Epithelial cell of proximal tubule (primary cell): Measurements from ENCODE around the gene RPL6. TPM values are rescaled to one million over a fixed set of nuclear protein-coding genes. Genes with fewer than 3 reads are reported as not detected.
A peak's percentile ranks its signal among the peaks of the same experiment; 100 is the strongest.
"Not testable (repeated sequence)": the region's sequence is repeated elsewhere in the genome, so short reads cannot be mapped to it uniquely, and the experiment has no call there.

Experiments used
- DNase-seq: peaks from one replicate; pipeline ENCODE4 v3.0.0-alpha.2; 2011; ENCODE audit warnings: low read depth
- H3K4me3 ChIP-seq: 2 replicates; pipeline ENCODE4 v1.5.1; 2011; ENCODE audit warnings: low read depth, mild to moderate bottlenecking, low read length
- total RNA-seq: library from RNA; depleted of rRNA; stranded (reverse); fragments of >200 nt; gene quantifications from 2 replicates; pipeline ENCODE4 v1.2.3, GENCODE V29; 2015
- TF ChIP-seq, protein P1 (sequence below): conservative IDR thresholded peaks from 2 replicates; pipeline ENCODE4 v1.5.1; 2012; ENCODE audit warnings: low read depth, mild to moderate bottlenecking, low read length

The RPL6 gene
- total RNA-seq: 1,982 and 2,357 TPM in 2 replicates

DNA sequence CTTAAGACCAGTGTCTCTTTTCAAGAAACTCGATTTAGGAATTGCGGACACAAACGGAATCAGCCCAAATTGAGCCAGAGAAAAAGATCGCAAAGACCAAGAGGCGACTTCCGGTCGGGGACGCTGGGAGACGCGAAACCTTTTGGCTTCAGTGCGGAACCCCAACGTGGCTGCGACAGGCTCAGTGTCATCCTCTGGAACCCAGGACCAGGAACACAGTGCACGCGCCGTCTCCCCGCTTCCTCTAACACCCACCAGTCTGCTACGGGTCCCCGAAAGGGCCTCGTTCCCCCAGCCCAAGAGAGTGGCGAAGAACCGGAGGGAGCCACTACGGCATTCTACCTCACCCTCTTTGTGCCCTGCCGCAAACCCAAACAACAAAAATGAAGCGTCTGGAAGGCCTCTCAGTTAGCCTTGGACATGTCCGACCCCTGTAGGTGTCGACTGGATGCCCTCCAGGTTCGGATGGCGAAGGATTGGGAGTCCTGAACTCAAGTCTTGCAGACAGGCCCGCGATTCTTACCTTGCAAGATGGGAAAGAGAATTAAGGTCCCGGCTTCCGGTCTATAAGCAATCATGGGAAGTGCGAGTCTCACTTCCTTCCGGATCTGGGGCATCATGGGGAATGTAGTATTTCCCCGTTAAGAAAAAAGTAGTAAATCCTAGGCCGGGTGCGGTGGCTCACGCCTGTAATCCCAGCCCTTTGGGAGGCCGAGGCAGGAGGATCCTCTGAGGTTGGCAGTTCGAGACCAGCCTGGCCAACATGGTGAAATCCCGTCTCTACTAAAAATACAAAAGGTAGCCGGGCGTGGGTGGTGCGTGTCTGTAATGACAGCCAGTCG lies at the start of gene RPL6:
RPL6 (minus strand) TSS at position 542 of the 842 bp plus-strand sequence. CDS start 949 bp downstream, outside the sequence.
- peak; percentile 73 for DNase-seq
- TF ChIP-seq, protein P1, sequence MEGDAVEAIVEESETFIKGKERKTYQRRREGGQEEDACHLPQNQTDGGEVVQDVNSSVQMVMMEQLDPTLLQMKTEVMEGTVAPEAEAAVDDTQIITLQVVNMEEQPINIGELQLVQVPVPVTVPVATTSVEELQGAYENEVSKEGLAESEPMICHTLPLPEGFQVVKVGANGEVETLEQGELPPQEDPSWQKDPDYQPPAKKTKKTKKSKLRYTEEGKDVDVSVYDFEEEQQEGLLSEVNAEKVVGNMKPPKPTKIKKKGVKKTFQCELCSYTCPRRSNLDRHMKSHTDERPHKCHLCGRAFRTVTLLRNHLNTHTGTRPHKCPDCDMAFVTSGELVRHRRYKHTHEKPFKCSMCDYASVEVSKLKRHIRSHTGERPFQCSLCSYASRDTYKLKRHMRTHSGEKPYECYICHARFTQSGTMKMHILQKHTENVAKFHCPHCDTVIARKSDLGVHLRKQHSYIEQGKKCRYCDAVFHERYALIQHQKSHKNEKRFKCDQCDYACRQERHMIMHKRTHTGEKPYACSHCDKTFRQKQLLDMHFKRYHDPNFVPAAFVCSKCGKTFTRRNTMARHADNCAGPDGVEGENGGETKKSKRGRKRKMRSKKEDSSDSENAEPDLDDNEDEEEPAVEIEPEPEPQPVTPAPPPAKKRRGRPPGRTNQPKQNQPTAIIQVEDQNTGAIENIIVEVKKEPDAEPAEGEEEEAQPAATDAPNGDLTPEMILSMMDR: no peak
- H3K4me3 ChIP-seq: peak within 1 kb of the TSS; percentile 88

DNA sequence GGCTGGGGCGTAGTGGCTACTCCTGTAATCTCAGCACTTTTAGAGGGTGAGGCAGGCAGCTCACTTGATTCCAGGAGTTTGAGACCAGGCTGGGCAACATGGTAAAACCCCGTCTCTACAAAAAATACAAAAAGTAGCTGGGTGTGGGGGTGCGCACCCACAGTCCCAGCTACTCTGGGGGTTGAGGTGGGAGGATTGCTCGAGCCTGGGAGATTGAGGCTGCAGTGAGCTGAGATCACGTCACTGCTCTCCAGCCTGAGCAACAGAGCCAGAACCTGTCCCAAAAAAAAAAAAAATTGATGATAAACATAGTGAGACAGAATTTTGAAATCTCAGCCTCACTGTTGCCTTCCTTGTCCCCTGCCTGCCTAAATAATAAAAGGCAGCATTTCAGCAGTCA lies 49.3 kb upstream of the RPL6 start:
- DNase-seq: no peak
- TF ChIP-seq, protein P1: no peak
- no peak overlapping the region for H3K4me3 ChIP-seq

DNA sequence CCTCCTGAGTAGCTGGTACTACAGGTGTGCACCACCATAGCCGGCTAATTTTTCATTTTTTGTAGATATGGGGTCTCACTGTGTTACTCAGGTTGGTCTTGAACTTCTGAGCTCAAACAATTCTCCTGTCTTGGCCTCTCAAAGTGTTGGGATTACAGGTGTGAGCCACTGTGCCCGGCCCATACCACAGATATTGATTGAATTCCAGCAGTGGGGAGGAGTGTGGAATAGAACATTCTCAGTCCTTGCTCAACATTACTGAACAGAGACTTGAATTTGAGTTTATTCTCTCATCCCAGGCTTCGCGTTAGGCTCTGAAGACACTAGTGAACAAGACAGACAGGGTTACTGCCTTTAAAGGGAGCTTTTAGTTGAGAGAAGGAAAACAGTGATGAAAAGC lies 48.9 kb upstream of the RPL6 start:
- DNase-seq: no peak
- TF ChIP-seq, protein P1: no peak
- no peak overlapping the region for H3K4me3 ChIP-seq

DNA sequence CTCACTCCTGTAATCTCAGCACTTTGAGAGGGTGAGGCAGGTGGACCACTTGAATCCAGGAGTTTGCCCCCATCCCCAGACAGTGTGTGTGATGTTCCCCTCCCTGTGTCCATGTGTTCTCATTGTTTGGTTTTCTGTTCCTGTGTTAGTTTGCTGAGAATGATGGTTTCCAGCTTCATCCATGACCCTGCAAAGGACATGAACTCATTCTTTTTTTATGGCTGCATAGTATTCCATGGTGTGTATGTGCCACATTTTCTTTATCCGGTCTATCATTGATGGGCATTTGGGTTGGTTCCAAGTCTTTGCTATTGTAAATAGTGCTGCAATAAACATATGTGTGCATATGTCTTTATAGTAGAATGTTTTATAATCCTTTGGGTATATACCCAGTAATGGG lies 47.7 kb upstream of the RPL6 start:
- DNase-seq, H3K4me3 ChIP-seq: not testable (repeated sequence)

DNA sequence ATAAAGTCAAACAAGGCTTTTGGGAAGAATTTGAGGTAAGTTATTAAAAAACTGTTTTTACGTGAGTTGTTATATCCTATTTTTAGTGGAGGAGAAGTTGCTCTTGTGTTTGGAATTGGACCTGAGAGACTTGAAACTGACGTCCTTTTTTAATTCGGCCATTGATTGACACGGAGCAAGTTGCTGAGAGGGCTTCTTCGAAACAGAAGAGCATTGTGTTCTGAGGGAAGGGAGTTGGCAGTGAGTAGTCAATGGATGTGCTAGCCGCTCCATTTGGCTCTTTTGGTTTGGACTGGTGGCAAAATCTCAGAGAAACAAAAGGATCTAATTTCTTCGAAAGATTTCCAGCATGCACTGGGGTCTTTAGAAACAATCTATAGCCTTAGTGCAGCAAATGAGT lies 46.6 kb upstream of the RPL6 start:
- DNase-seq: no peak
- TF ChIP-seq, protein P1: no peak
- no peak overlapping the region for H3K4me3 ChIP-seq

DNA sequence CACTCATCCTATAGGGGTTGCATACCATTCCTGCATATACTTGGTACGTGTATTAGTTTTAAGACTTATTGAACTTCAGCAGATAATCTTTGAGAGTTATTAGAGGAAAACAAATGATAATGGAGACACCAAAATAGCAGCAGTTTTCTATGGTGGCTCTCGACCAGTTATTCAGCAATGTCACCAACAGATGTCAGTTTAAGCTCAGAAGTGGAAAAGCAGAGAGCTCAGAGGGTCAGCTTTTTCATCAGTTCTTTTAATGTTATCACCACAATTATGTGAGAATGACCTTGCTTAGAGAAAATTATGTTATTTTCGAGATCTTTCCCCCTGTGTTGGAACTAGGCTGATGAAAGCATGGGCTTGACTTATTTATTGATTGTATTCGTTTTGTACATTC lies 41.3 kb upstream of the RPL6 start:
- no peak overlapping the region for H3K4me3 ChIP-seq
- TF ChIP-seq, protein P1: no peak
- DNase-seq: no peak

DNA sequence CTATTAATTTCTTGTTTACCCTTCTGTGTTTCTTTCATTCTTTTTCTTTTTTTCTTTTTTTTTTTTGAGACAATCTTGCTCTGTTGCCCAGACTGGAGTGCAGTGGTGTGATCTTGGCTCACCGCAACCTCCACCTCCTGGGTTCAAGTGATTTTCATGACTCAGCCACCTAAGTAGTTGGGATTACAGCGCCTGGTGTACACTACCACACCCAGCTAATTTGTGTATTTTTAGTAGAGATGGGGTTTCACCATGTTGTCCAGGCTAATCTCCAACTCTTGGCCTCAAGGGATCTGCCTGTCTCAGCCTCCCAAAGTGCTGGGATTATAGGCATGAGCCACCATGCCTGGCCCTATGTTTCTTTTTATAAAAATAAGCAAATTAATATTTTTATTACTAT lies 38.8 kb upstream of the RPL6 start:
- not testable (repeated sequence) for H3K4me3 ChIP-seq, DNase-seq

DNA sequence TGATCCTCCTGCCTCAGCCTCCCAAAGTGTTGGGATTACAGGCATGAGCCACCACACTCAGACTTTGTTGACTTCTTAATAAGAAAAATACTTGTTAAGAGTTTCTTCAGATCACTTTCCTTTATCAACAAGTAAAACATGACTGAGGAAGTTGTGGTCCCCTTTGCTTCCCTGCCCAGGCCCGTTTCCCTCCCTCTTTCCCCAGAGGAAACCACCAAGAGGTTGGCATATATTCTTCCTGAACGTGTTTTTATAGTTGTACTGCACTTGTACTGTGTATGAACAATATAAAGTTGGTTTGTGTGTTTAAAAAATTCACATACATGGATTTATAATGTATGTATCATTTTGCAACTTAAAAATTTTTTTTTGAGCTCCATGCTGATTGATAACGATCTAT lies 37.7 kb upstream of the RPL6 start:
- no peak overlapping the region for H3K4me3 ChIP-seq
- TF ChIP-seq, protein P1: no peak
- no peak for DNase-seq
